Ascending aorta (tissue), 2 donors: ENCODE measurements around the gene HCST. TPM values are rescaled to one million over a fixed set of nuclear protein-coding genes. Genes with fewer than 3 reads are reported as not detected.
"Not testable (repeated sequence)": the region's sequence is repeated elsewhere in the genome, so short reads cannot be mapped to it uniquely, and the experiment has no call there.

Source experiments
- DNase-seq, 2 donors: peaks; one replicate each; pipeline ENCODE4 v3.0.0-alpha.2; 2019; ENCODE audit warnings: low spot score in 2 of 2
- H3K27ac ChIP-seq, 2 donors: fragments of 200-600 bp; sonication (generic); one replicate each; pipeline ENCODE4 v1.5.1; 2016 to 2017; ENCODE audit warnings: mild to moderate bottlenecking in 1 of 2
- H3K27me3 ChIP-seq: fragments of 200-600 bp; sonication (generic); one replicate; pipeline ENCODE4 v1.5.1; 2017
- H3K36me3 ChIP-seq, 2 donors: fragments of 200-600 bp; sonication (generic); one replicate each; pipeline ENCODE4 v1.5.1; 2016
- H3K4me1 ChIP-seq, 2 donors: fragments of 200-600 bp; sonication (generic); one replicate each; pipeline ENCODE4 v1.5.1; 2016 to 2017; ENCODE audit warnings: mild to moderate bottlenecking in 1 of 2
- H3K4me3 ChIP-seq, 2 donors: fragments of 200-600 bp; sonication (generic); one replicate each; pipeline ENCODE4 v1.5.1; 2016 to 2017; ENCODE audit warnings: mild to moderate bottlenecking in 1 of 2
- H3K9me3 ChIP-seq, 2 donors: fragments of 200-600 bp; sonication (generic); one replicate each; pipeline ENCODE4 v1.5.1; 2016
- intact Hi-C: fragments of 100-400 bp; cut with DNase I; formaldehyde crosslinking; loops from one replicate; pipeline ENCODE4 v1.15.1; 2023
- total RNA-seq: library from RNA; depleted of rRNA; stranded (reverse); fragments of >200 nt; gene quantifications from one replicate; pipeline ENCODE4 v1.1.0, GENCODE V29; 2016
- TF ChIP-seq, protein P1 (sequence below), 3 experiments: fragments of 200-600 bp in 2 of 3; fragments of 450-650 bp in 1 of 3; sonication (generic) in 2 of 3; IDR thresholded peaks; one replicate each; pipeline ENCODE4 v1.5.1; 2016 to 2019; ENCODE audit warnings: antibody characterized with exemption in 3 of 3, mild to moderate bottlenecking in 1 of 3, moderate library complexity in 1 of 3

Gene HCST
- total RNA-seq, 1 donor from 2014 or later: not detected

DNA sequence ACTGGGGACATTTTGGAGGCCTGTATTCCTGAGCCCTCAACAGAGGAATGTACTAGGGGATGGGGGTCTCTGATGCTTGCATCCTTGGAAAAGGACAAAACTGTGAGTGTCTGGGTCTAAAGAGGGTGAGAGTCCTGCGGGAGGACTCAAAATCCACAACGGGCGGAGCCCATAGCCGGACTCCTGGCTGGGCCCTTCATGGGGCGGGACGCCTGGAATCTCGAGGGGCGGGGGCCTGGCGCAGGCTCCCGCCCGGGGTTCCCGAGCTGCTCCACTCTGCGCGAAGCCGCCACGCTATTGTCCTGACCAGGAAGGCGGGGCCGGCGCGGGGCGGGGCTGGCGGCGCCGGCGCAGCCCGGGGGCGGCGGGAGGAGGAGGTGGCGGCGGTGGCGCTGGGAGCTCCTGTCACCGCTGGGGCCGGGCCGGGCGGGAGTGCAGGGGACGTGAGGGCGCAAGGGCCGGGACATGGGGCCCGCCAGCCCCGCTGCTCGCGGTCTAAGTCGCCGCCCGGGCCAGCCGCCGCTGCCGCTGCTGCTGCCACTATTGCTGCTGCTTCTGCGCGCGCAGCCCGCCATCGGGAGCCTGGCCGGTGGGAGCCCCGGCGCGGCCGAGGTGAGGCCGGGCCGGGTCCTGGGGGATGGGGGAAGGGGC lies 34.0 kb upstream of the HCST start, which contains the start of gene APLP1:
APLP1 (plus strand) TSS at position 403 of the 651 bp plus-strand sequence; CDS start at position 466, 63 bp downstream.
- intact Hi-C loops: loop anchor here (5.0 kb wide), 1 partner anchor 111 kb away; the partner anchor contains the start of genes HSPB6 and PROSER3
- Histone ChIP-seq H3K27me3 (no peaks in the 10 kb centered on the region), H3K27ac (no peak within 1 kb of the TSS), H3K9me3 (no peaks in the 10 kb centered on the region), H3K4me3 (peak within 1 kb of the TSS; percentile 60 to 71), H3K4me1 (peaks cover 14 to 18% of the 10 kb centered on the region in 2 donors), H3K36me3 (no peaks in the 10 kb centered on the region)
- TF ChIP-seq, protein P1, sequence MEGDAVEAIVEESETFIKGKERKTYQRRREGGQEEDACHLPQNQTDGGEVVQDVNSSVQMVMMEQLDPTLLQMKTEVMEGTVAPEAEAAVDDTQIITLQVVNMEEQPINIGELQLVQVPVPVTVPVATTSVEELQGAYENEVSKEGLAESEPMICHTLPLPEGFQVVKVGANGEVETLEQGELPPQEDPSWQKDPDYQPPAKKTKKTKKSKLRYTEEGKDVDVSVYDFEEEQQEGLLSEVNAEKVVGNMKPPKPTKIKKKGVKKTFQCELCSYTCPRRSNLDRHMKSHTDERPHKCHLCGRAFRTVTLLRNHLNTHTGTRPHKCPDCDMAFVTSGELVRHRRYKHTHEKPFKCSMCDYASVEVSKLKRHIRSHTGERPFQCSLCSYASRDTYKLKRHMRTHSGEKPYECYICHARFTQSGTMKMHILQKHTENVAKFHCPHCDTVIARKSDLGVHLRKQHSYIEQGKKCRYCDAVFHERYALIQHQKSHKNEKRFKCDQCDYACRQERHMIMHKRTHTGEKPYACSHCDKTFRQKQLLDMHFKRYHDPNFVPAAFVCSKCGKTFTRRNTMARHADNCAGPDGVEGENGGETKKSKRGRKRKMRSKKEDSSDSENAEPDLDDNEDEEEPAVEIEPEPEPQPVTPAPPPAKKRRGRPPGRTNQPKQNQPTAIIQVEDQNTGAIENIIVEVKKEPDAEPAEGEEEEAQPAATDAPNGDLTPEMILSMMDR (IDR thresholded peaks at IDR 0.05): no peak
- peak in 1 of 2 donors; percentile 81 for DNase-seq

DNA sequence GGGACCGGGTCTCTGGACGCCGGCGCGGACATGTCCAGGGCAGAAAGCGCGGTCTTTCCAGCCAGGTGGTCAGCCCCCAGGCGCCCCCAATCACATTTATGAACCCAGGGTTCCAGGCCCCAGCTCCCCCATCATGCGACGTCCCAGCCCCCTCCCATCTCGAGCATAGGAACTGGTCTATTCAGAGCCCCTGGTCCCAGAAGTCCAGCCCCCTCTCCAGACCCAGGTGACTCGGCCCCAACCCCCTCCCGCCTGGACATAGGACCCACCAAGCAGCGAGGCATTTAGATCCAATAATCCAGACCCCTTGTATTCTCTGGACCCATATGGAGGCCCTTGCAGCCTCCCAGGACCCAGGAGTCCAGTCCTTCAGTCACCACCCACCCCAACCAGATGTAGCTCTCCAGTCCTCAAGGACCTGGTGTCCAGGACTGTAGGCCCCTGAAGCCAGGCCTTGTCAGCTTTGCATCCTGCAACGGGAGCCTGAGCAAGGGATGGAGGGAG lies 33.5 kb upstream of the HCST start:
- Histone ChIP-seq H3K4me3 (peak overlapping the region; percentile 60 to 71), H3K27me3 (no peaks in the 10 kb centered on the region), H3K27ac (no peak overlapping the region), H3K4me1 (peaks cover 14 to 18% of the 10 kb centered on the region in 2 donors), H3K36me3 (no peaks in the 10 kb centered on the region), H3K9me3 (no peaks in the 10 kb centered on the region)
- TF ChIP-seq, protein P1 (IDR thresholded peaks at IDR 0.05): no peak
- intact Hi-C loops: loop anchor here (5.0 kb wide), 1 partner anchor 112 kb away; the partner anchor contains the start of genes HSPB6 and PROSER3
- DNase-seq: no peak

DNA sequence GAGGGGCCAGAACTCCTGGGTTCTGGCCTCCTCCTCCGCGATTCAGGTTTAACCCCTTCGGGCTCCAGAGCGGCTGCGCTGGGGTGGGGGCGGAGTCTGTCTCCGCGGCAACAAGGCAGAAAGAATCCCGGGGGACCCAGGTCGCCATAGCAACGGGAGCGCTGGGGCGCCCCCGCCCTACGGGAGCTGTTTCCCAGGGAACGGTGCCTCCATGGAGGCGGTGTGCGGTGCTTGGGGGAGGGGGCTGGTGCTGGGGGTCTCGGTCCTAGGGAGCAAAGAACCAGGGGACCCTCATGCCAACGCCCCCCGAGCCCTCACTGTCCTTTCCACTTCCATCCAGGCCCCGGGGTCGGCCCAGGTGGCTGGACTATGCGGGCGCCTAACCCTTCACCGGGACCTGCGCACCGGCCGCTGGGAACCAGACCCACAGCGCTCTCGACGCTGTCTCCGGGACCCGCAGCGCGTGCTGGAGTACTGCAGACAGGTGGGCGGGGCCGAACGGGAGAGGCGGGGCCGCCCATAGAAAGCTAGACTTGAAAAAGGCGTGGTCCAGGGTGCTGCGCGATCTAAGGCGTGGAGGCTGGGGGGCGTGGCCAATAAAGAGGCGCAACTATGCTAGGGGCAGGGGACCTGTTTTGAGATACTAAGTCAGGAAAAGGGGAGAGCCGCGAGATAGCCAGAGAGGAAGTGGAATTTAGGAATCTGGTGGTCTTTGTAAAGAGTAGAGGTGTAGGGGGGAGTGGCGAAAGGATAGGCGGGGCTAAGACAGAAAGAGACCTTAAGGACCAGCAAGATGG lies 32.8 kb upstream of the HCST start:
- H3K27me3 ChIP-seq: no peaks in the 10 kb centered on the region
- intact Hi-C loops: loop anchor here (5.0 kb wide), 1 partner anchor 112 kb away; the partner anchor contains the start of genes HSPB6 and PROSER3
- TF ChIP-seq, protein P1 (IDR thresholded peaks at IDR 0.05): no peak
- H3K27ac ChIP-seq: no peak overlapping the region
- H3K36me3 ChIP-seq: no peaks in the 10 kb centered on the region
- peak; percentile 17 to 79 for DNase-seq
- H3K4me3 ChIP-seq: peak overlapping the region; percentile 60 to 71
- H3K4me1 ChIP-seq: peaks cover 14 to 18% of the 10 kb centered on the region in 2 donors
- H3K9me3 ChIP-seq: no peaks in the 10 kb centered on the region

DNA sequence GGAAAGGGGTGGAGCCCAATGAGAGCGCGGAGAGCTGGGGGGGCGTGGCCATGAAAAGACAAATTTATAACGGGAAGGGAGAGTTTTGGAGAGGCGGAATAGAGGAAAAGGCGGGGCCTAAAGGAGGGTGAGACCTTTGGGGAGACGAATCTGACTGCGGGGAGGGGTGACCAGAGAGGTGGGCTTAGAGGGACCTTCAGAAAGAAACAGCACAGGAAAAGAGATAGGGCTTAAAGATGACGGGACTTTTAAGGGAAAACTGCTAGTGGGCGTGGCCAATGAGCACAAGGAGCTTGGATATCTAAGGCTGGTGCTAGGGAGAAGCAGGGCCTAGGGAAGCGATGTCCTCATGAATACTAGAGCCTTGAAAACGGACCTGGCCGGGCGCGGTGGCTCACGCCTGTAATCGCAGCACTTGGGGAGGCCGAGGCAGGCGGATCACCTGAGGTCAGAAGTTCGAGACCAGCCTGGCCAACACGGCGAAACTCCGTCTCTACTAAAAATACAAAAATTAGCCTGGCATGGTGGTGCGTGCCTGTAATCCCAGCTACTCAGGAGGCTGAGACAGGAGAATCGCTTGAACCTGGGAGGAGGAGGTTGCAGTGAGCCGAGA lies 32.1 kb upstream of the HCST start:
- H3K27ac ChIP-seq, H3K36me3 ChIP-seq, DNase-seq, intact Hi-C loops, H3K9me3 ChIP-seq, H3K27me3 ChIP-seq: not testable (repeated sequence)
- Histone ChIP-seq H3K4me1 (peaks cover 14 to 18% of the 10 kb centered on the region in 2 donors), H3K4me3 (peak overlapping the region in 1 of 2 donors; percentile 71)

DNA sequence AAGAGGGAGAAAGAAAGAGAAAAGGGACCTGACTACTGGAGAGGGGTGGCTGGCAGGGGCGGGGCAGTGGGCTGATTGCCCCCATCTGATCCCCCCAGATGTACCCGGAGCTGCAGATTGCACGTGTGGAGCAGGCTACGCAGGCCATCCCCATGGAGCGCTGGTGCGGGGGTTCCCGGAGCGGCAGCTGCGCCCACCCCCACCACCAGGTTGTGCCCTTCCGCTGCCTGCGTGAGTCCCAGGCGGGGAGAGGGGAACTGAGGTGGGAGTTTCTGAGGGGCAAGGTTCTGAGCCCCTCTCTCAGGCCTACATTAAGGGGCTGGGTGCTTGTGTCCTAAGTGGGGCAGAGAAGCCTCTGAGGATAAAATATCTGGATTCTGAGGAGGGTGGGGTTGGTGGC lies 31.5 kb upstream of the HCST start:
- TF ChIP-seq, protein P1 (IDR thresholded peaks at IDR 0.05): no peak
- no peak overlapping the region for H3K27ac ChIP-seq
- DNase-seq: no peak
- H3K9me3 ChIP-seq: no peaks in the 10 kb centered on the region
- peaks cover 14 to 18% of the 10 kb centered on the region in 2 donors for H3K4me1 ChIP-seq
- no peaks in the 10 kb centered on the region for H3K36me3 ChIP-seq
- H3K4me3 ChIP-seq: no peak overlapping the region
- H3K27me3 ChIP-seq: no peaks in the 10 kb centered on the region
- intact Hi-C loops: no loop called here
